Fibroblast of pulmonary artery (primary cell): Measurements from ENCODE around the gene GATA6.
A peak's percentile ranks its signal among the peaks of the same experiment; 100 is the strongest.

Experiments used
- DNase-seq: peaks from one replicate; pipeline ENCODE4 v3.0.0-alpha.2; 2010; ENCODE audit warnings: low read depth
- H3K4me3 ChIP-seq: replicated peaks from 2 replicates; pipeline ENCODE4 v1.5.1; 2011; ENCODE audit warnings: low read depth, mild to moderate bottlenecking, control low read depth, low read length, moderate library complexity
- CTCF ChIP-seq: IDR thresholded peaks from 2 replicates; pipeline ENCODE4 v1.5.1; 2011; ENCODE audit warnings: mild to moderate bottlenecking, control low read depth, low read length, inconsistent platforms; ENCODE audit errors: missing control alignments

Gene GATA6

GRCh38 chr18:22223965-22224322 lies 54.6 kb downstream of the GATA6 start:
- H3K4me3 ChIP-seq, result no peak overlapping the region
- TF ChIP-seq CTCF, result no peak
- no peak for DNase-seq

- no peak for DNase-seq
- no peak for TF ChIP-seq CTCF
These were observed 55.0 kb downstream of the GATA6 start for GRCh38 chr18:22224339-22224738.

GRCh38 chr18:22226801-22227200 lies 57.4 kb downstream of the GATA6 start:
- DNase-seq, result no peak
- H3K4me3 ChIP-seq, result no peak overlapping the region
- TF ChIP-seq CTCF, result no peak

More at GRCh38 chr18:22224339-22224738, 55.0 kb downstream of the GATA6 start:
- no peak overlapping the region for H3K4me3 ChIP-seq

- peak; percentile 50 for DNase-seq
- H3K4me3 ChIP-seq, result no peak overlapping the region
- TF ChIP-seq CTCF, result no peak
These were observed 59.6 kb downstream of the GATA6 start for GRCh38 chr18:22228976-22229375.

- no peak overlapping the region for H3K4me3 ChIP-seq
- DNase-seq, result no peak
- TF ChIP-seq CTCF, result no peak
These were observed 60.2 kb downstream of the GATA6 start for GRCh38 chr18:22229456-22230124.

GRCh38 chr18:22230471-22230945 lies 61.1 kb downstream of the GATA6 start:
- H3K4me3 ChIP-seq, result no peak overlapping the region
- DNase-seq, result peak; percentile 80
- no peak for TF ChIP-seq CTCF

- DNase-seq, result no peak
- H3K4me3 ChIP-seq, result no peak overlapping the region
- TF ChIP-seq CTCF, result no peak
These were observed 63.9 kb downstream of the GATA6 start for GRCh38 chr18:22233266-22233665.
